Stimulated activated CD8-positive, alpha-beta memory T cell treated with anti-CD3 and anti-CD28 coated beads, Interleukin-2, amount 100 ng/mL, for 1 hour (primary cell): ENCODE results near the gene TPCN2.

Experiments used
- DNase-seq, 2 donors: peaks; one replicate each; pipeline ENCODE4 v3.0.0-alpha.2; 2020; ENCODE audit warnings: low read depth in 2 of 2

Gene TPCN2

GRCh38 chr11:69111624-69112542, 63.2 kb downstream of the TPCN2 start:
- no peak for DNase-seq

- no peak for DNase-seq
Observed at GRCh38 chr11:69113226-69113625, 64.5 kb downstream of the TPCN2 start.

GRCh38 chr11:69113646-69114340, 65.1 kb downstream of the TPCN2 start:
- DNase-seq, result no peak

GRCh38 chr11:69114362-69114761, 65.6 kb downstream of the TPCN2 start:
- no peak for DNase-seq

- no peak for DNase-seq
Observed at GRCh38 chr11:69114811-69115523, 66.2 kb downstream of the TPCN2 start.

- DNase-seq, result no peak
Observed at GRCh38 chr11:69115586-69116560, 67.1 kb downstream of the TPCN2 start.

GRCh38 chr11:69116671-69117070, 67.9 kb downstream of the TPCN2 start:
- no peak for DNase-seq

- DNase-seq, result no peak
Observed at GRCh38 chr11:69119190-69119589, 70.5 kb downstream of the TPCN2 start.

- DNase-seq, result no peak
Observed at GRCh38 chr11:69120096-69120875, 71.6 kb downstream of the TPCN2 start.

- no peak for DNase-seq
Observed at GRCh38 chr11:69121021-69121420, 72.3 kb downstream of the TPCN2 start.

GRCh38 chr11:69121621-69122325, 73.0 kb downstream of the TPCN2 start:
- DNase-seq, result no peak

GRCh38 chr11:69122326-69122629, 73.5 kb downstream of the TPCN2 start:
- DNase-seq, result no peak

- DNase-seq, result peak in 1 of 2 donors; percentile 14
Observed at GRCh38 chr11:69122630-69123431, 74.1 kb downstream of the TPCN2 start.

GRCh38 chr11:69123593-69124545, 75.1 kb downstream of the TPCN2 start:
- DNase-seq, result no peak

GRCh38 chr11:69125861-69126260, 77.1 kb downstream of the TPCN2 start:
- DNase-seq, result no peak

GRCh38 chr11:69126286-69126685, 77.6 kb downstream of the TPCN2 start:
- DNase-seq, result no peak

GRCh38 chr11:69127081-69127850, 78.5 kb downstream of the TPCN2 start:
- no peak for DNase-seq
